IPS-20b (cell line): ENCODE data around the gene LRP2.

Source experiments
- H3K27ac ChIP-seq: one replicate; pipeline ENCODE4 v1.5.1; 2013; ENCODE audit warnings: low read length
- H3K27me3 ChIP-seq: 2 replicates; pipeline ENCODE4 v1.6.1; 2013; ENCODE audit warnings: mild to moderate bottlenecking, low read length, inconsistent platforms; ENCODE audit not compliant: insufficient read depth
- H3K36me3 ChIP-seq: 2 replicates; pipeline ENCODE4 v1.6.1; 2013; ENCODE audit warnings: low read depth, mild to moderate bottlenecking, inconsistent platforms, low read length, moderate library complexity; ENCODE audit not compliant: insufficient read depth
- H3K4me1 ChIP-seq: 2 replicates; pipeline ENCODE4 v1.6.1; 2013; ENCODE audit warnings: mild to moderate bottlenecking, control low read depth, inconsistent platforms, low read length, moderate library complexity; ENCODE audit not compliant: insufficient read depth
- H3K4me3 ChIP-seq: 2 replicates; pipeline ENCODE4 v1.5.1; 2013; ENCODE audit warnings: mild to moderate bottlenecking, low read length, inconsistent platforms
- H3K9ac ChIP-seq: 2 replicates; pipeline ENCODE4 v1.6.1; 2013; ENCODE audit warnings: low read depth, mild to moderate bottlenecking, inconsistent platforms, low read length, moderate library complexity
- H3K9me3 ChIP-seq: 2 replicates; pipeline ENCODE4 v1.6.1; 2013; ENCODE audit warnings: mild to moderate bottlenecking, low read depth, low read length, inconsistent platforms; ENCODE audit not compliant: insufficient read depth

Gene LRP2

GRCh38 chr2:169091761-169092519 lies 270.4 kb downstream of the LRP2 start:
- H3K9me3 ChIP-seq: no peaks in the 10 kb centered on the region
- H3K4me1 ChIP-seq: no peaks in the 10 kb centered on the region
- no peak overlapping the region for H3K27ac ChIP-seq
- peaks cover 15% of the 10 kb centered on the region; the same call in 1 of the 2 replicates for H3K27me3 ChIP-seq
- H3K36me3 ChIP-seq: no peaks in the 10 kb centered on the region
- H3K4me3 ChIP-seq: no peak overlapping the region
- H3K9ac ChIP-seq: no peak overlapping the region

GRCh38 chr2:169091256-169091655 lies 271.1 kb downstream of the LRP2 start:
- Histone ChIP-seq H3K4me1 (no peaks in the 10 kb centered on the region), H3K36me3 (no peaks in the 10 kb centered on the region), H3K9me3 (no peaks in the 10 kb centered on the region), H3K27me3 (peaks cover 15% of the 10 kb centered on the region; the same call in 1 of the 2 replicates), H3K4me3 (no peak overlapping the region), H3K27ac (no peak overlapping the region), H3K9ac (no peak overlapping the region)

- no peak overlapping the region for H3K4me3 ChIP-seq
- no peaks in the 10 kb centered on the region for H3K9me3 ChIP-seq
- no peaks in the 10 kb centered on the region for H3K4me1 ChIP-seq
- H3K27ac ChIP-seq: no peak overlapping the region
- H3K27me3 ChIP-seq: 0 out of 2 replicates have a peak, but pooled peaks cover 8% of the 10 kb centered on the region
- H3K36me3 ChIP-seq: no peaks in the 10 kb centered on the region
- H3K9ac ChIP-seq: no peak overlapping the region
Measured at GRCh38 chr2:169090133-169090820, 272.1 kb downstream of the LRP2 start.

- no peak overlapping the region for H3K9ac ChIP-seq
- no peak overlapping the region for H3K4me3 ChIP-seq
- H3K27me3 ChIP-seq: 0 out of 2 replicates have a peak, but pooled peaks cover 8% of the 10 kb centered on the region
- H3K9me3 ChIP-seq: no peaks in the 10 kb centered on the region
- H3K36me3 ChIP-seq: no peaks in the 10 kb centered on the region
- no peak overlapping the region for H3K27ac ChIP-seq
- H3K4me1 ChIP-seq: no peaks in the 10 kb centered on the region
Measured at GRCh38 chr2:169089182-169089581, 273.2 kb downstream of the LRP2 start.

- Histone ChIP-seq H3K27me3 (0 out of 2 replicates have a peak, but pooled peaks cover under 1% of the 10 kb centered on the region), H3K36me3 (no peaks in the 10 kb centered on the region), H3K4me3 (no peak overlapping the region), H3K4me1 (no peaks in the 10 kb centered on the region), H3K9me3 (no peaks in the 10 kb centered on the region), H3K9ac (no peak overlapping the region), H3K27ac (no peak overlapping the region)
Measured at GRCh38 chr2:169087757-169088379, 274.5 kb downstream of the LRP2 start.

GRCh38 chr2:169086893-169087467 lies 275.4 kb downstream of the LRP2 start:
- Histone ChIP-seq H3K4me1 (no peaks in the 10 kb centered on the region), H3K27ac (no peak overlapping the region), H3K36me3 (no peaks in the 10 kb centered on the region), H3K27me3 (no peaks in the 10 kb centered on the region), H3K4me3 (no peak overlapping the region), H3K9ac (no peak overlapping the region), H3K9me3 (no peaks in the 10 kb centered on the region)

- H3K4me3 ChIP-seq: no peak overlapping the region
- no peaks in the 10 kb centered on the region for H3K27me3 ChIP-seq
- H3K36me3 ChIP-seq: no peaks in the 10 kb centered on the region
- H3K4me1 ChIP-seq: no peaks in the 10 kb centered on the region
- H3K27ac ChIP-seq: no peak overlapping the region
- no peaks in the 10 kb centered on the region for H3K9me3 ChIP-seq
- no peak overlapping the region for H3K9ac ChIP-seq
Measured at GRCh38 chr2:169082995-169083394, 279.3 kb downstream of the LRP2 start.

GRCh38 chr2:169081551-169081950 lies 280.8 kb downstream of the LRP2 start:
- H3K27me3 ChIP-seq: no peaks in the 10 kb centered on the region
- no peaks in the 10 kb centered on the region for H3K9me3 ChIP-seq
- no peaks in the 10 kb centered on the region for H3K4me1 ChIP-seq
- H3K9ac ChIP-seq: no peak overlapping the region
- no peak overlapping the region for H3K4me3 ChIP-seq
- no peaks in the 10 kb centered on the region for H3K36me3 ChIP-seq
- H3K27ac ChIP-seq: no peak overlapping the region

GRCh38 chr2:169080250-169081069 lies 281.9 kb downstream of the LRP2 start:
- H3K9ac ChIP-seq: no peak overlapping the region
- no peaks in the 10 kb centered on the region for H3K27me3 ChIP-seq
- no peaks in the 10 kb centered on the region for H3K36me3 ChIP-seq
- no peak overlapping the region for H3K4me3 ChIP-seq
- H3K27ac ChIP-seq: no peak overlapping the region
- H3K4me1 ChIP-seq: no peaks in the 10 kb centered on the region
- H3K9me3 ChIP-seq: no peaks in the 10 kb centered on the region

- H3K9ac ChIP-seq: no peak overlapping the region
- no peak overlapping the region for H3K4me3 ChIP-seq
- no peaks in the 10 kb centered on the region for H3K4me1 ChIP-seq
Measured at GRCh38 chr2:169077674-169078240, 284.6 kb downstream of the LRP2 start.

More at GRCh38 chr2:169077674-169078240, 284.6 kb downstream of the LRP2 start:
- Histone ChIP-seq H3K27me3 (no peaks in the 10 kb centered on the region), H3K9me3 (no peaks in the 10 kb centered on the region), H3K27ac (no peak overlapping the region), H3K36me3 (no peaks in the 10 kb centered on the region)
